GM23248 (cell line): ENCODE measurements around the gene CEACAM21. TPM values are rescaled to one million over a fixed set of nuclear protein-coding genes. Genes with fewer than 3 reads are reported as not detected.

Experiments
- DNase-seq: peaks from one replicate; pipeline ENCODE4 v3.0.0-alpha.2; 2015
- H2AFZ ChIP-seq: fragments of 200-600 bp; sonication (generic); 2 replicates; pipeline ENCODE4 v1.6.1; 2016; ENCODE audit warnings: antibody characterized with exemption
- H3F3A ChIP-seq: fragments of 200-600 bp; sonication (generic); 2 replicates; pipeline ENCODE4 v1.6.1; 2016; ENCODE audit warnings: mild to moderate bottlenecking, antibody characterized with exemption, mixed run types; ENCODE audit not compliant: insufficient read depth
- H3K27ac ChIP-seq: fragments of 200-600 bp; sonication (generic); 2 replicates; pipeline ENCODE4 v1.5.1; 2016; ENCODE audit warnings: mild to moderate bottlenecking
- H3K27me3 ChIP-seq: fragments of 200-600 bp; sonication (generic); replicated peaks from 2 replicates; pipeline ENCODE4 v1.6.1; 2016; ENCODE audit warnings: mild to moderate bottlenecking; ENCODE audit not compliant: insufficient read depth
- H3K36me3 ChIP-seq: fragments of 200-600 bp; sonication (generic); 2 replicates; pipeline ENCODE4 v1.6.1; 2016; ENCODE audit warnings: low read depth, mild to moderate bottlenecking
- H3K4me1 ChIP-seq: fragments of 200-600 bp; sonication (generic); 2 replicates; pipeline ENCODE4 v1.6.1; 2016; ENCODE audit warnings: mild to moderate bottlenecking; ENCODE audit not compliant: insufficient read depth
- H3K4me2 ChIP-seq: fragments of 200-600 bp; sonication (generic); one replicate; pipeline ENCODE4 v1.6.1; 2016; ENCODE audit warnings: mild to moderate bottlenecking; ENCODE audit not compliant: unreplicated experiment
- H3K4me3 ChIP-seq: fragments of 200-600 bp; sonication (generic); 2 replicates; pipeline ENCODE4 v1.5.1; 2016; ENCODE audit warnings: mild to moderate bottlenecking
- H3K79me2 ChIP-seq: fragments of 200-600 bp; sonication (generic); 2 replicates; pipeline ENCODE4 v1.6.1; 2016; ENCODE audit warnings: mild to moderate bottlenecking; ENCODE audit not compliant: insufficient read depth
- H3K9ac ChIP-seq: fragments of 200-600 bp; sonication (generic); 2 replicates; pipeline ENCODE4 v1.6.1; 2016; ENCODE audit warnings: mild to moderate bottlenecking
- H3K9me2 ChIP-seq: fragments of 200-600 bp; sonication (generic); 2 replicates; pipeline ENCODE4 v1.6.1; 2016; ENCODE audit warnings: mixed run types, mild to moderate bottlenecking, moderate library complexity; ENCODE audit not compliant: insufficient read depth
- H3K9me3 ChIP-seq: fragments of 200-600 bp; sonication (generic); one replicate; pipeline ENCODE4 v1.6.1; 2017; ENCODE audit warnings: low read depth
- H4K20me1 ChIP-seq: fragments of 200-600 bp; sonication (generic); 2 replicates; pipeline ENCODE4 v1.6.0; 2016; ENCODE audit not compliant: insufficient read depth
- EZH2 ChIP-seq: fragments of 200-600 bp; sonication (generic); IDR thresholded peaks from 2 replicates; pipeline ENCODE4 v1.6.1; 2018; ENCODE audit warnings: antibody characterized with exemption, mild to moderate bottlenecking; ENCODE audit not compliant: insufficient read depth, poor library complexity, severe bottlenecking
- EZH2phosphoT487 ChIP-seq: fragments of 200-600 bp; sonication (generic); IDR thresholded peaks from 2 replicates; pipeline ENCODE4 v1.6.1; 2018; ENCODE audit warnings: antibody characterized with exemption, moderate library complexity, mild to moderate bottlenecking, low read depth; ENCODE audit not compliant: insufficient read depth
- whole genome bisulfite sequencing, 2 experiments: methylation state at CpG; one replicate each; pipeline ENCODE4 v1.1.6; 2015 to 2017; ENCODE audit warnings: low lambda C conversion rate in 2 of 2, low coverage in 1 of 2; ENCODE audit errors: missing lambda C conversion rate in 2 of 2; 5-methylcytosine and 5-hydroxymethylcytosine counted together
- in situ Hi-C: fragments of 300-500 bp; cut with MboI; formaldehyde crosslinking; loops from 2 replicates; pipeline ENCODE4 v1.15.0; 2020
- polyA plus RNA-seq: library from polyadenylated mRNA; unstranded; fragments of >200 nt; fragmentation: Nextera tagmentation; extraction: Ambion mirVana; gene quantifications from 2 replicates; pipeline ENCODE4 v1.2.1, GENCODE V29; 2016
- total RNA-seq: library from RNA; depleted of rRNA; stranded (reverse); fragments of >200 nt; shearing (Covaris generic); gene quantifications from 2 replicates; pipeline ENCODE4 v1.2.3, GENCODE V29; 2014; rRNA removed

CEACAM21 gene
- total and polyA plus RNA-seq, 2 experiments from 2014 or later = not detected

GRCh38 chr19:41626877-41627276 is 50.9 kb downstream of the CEACAM21 start, which contains the start of gene CEACAM4:
Gene CEACAM4 (minus strand): TSS chr19:41627074. CDS start chr19:41626963, 111 bp downstream.
- Histone ChIP-seq H2AFZ (no peak within 1 kb of the TSS), H3K9ac (no peak within 1 kb of the TSS), H3K27me3 (peaks cover 15% of the 10 kb centered on the region), H3F3A (no peaks in the 10 kb centered on the region), H3K4me3 (no peak within 1 kb of the TSS), H3K9me2 (no peaks in the 10 kb centered on the region), H3K27ac (no peak within 1 kb of the TSS), H3K4me1 (no peaks in the 10 kb centered on the region), H3K4me2 (no peak within 1 kb of the TSS), H3K79me2 (no peaks in the 10 kb centered on the region), H3K9me3 (no peaks in the 10 kb centered on the region), H4K20me1 (no peaks in the 10 kb centered on the region), H3K36me3 (no peaks in the 10 kb centered on the region)
- WGBS, 2 experiments = 12% methylated on average over 5 to 7 of the region's 7 CpGs
- TF ChIP-seq EZH2phosphoT487 (no peak), EZH2 (no peak)
- no peak for DNase-seq
- in situ Hi-C loops = no loop called here

- no peaks in the 10 kb centered on the region for H3K36me3 ChIP-seq
- no peak overlapping the region for H3K4me2 ChIP-seq
- H3F3A ChIP-seq = no peaks in the 10 kb centered on the region
- H3K4me1 ChIP-seq = no peaks in the 10 kb centered on the region
- no peaks in the 10 kb centered on the region for H4K20me1 ChIP-seq
- peaks cover 15% of the 10 kb centered on the region for H3K27me3 ChIP-seq
- H3K4me3 ChIP-seq = no peak overlapping the region
- H2AFZ ChIP-seq = no peak overlapping the region
- no peaks in the 10 kb centered on the region for H3K9me3 ChIP-seq
- H3K79me2 ChIP-seq = no peaks in the 10 kb centered on the region
- 15 to 21% methylated on average over 6 to 8 of the region's 8 CpGs for WGBS, 2 experiments
- TF ChIP-seq EZH2 (no peak), EZH2phosphoT487 (no peak)
- DNase-seq = no peak
- H3K9me2 ChIP-seq = no peaks in the 10 kb centered on the region
- H3K9ac ChIP-seq = no peak overlapping the region
- in situ Hi-C loops = no loop called here
- no peak overlapping the region for H3K27ac ChIP-seq
Measured at GRCh38 chr19:41627966-41628675, 52.2 kb downstream of the CEACAM21 start.

Other genes starting within 250 kb of the CEACAM21 start
- 21.4 and 23.5 TPM in 2 replicates for gene TGFB1, start 222.2 kb upstream of the CEACAM21 start, total RNA-seq
- 12.4 and 13.9 TPM in 2 replicates for gene TGFB1, start 222.2 kb upstream of the CEACAM21 start, polyA plus RNA-seq
- gene B9D2, start 212.0 kb upstream of the CEACAM21 start, total RNA-seq = 8.1 and 9.6 TPM in 2 replicates
- gene B9D2, start 212.0 kb upstream of the CEACAM21 start, polyA plus RNA-seq = 13.2 and 13.8 TPM in 2 replicates
- 3.9 and 5.3 TPM in 2 replicates for gene TMEM91, start 199.6 kb upstream of the CEACAM21 start, total RNA-seq
- 6.6 and 7.8 TPM in 2 replicates for gene TMEM91, start 199.6 kb upstream of the CEACAM21 start, polyA plus RNA-seq
- gene EXOSC5, start 178.8 kb upstream of the CEACAM21 start, total RNA-seq = 20.7 and 21.4 TPM in 2 replicates
- 26.4 and 29.4 TPM in 2 replicates for gene EXOSC5, start 178.8 kb upstream of the CEACAM21 start, polyA plus RNA-seq
- 26.8 and 51.0 TPM in 2 replicates for gene BCKDHA, start 178.3 kb upstream of the CEACAM21 start, total RNA-seq
- 29.4 and 32.0 TPM in 2 replicates for gene BCKDHA, start 178.3 kb upstream of the CEACAM21 start, polyA plus RNA-seq
- gene B3GNT8, start 148.8 kb upstream of the CEACAM21 start, total RNA-seq = 5.0 and 5.9 TPM in 2 replicates
- 2.3 and 3.1 TPM in 2 replicates for gene B3GNT8, start 148.8 kb upstream of the CEACAM21 start, polyA plus RNA-seq
- 52.9 and 72.8 TPM in 2 replicates for gene DMAC2, start 136.3 kb upstream of the CEACAM21 start, total RNA-seq
- 49.2 and 50.6 TPM in 2 replicates for gene DMAC2, start 136.3 kb upstream of the CEACAM21 start, polyA plus RNA-seq
- gene ERICH4, start 133.0 kb upstream of the CEACAM21 start, total RNA-seq = not detected in 2 replicates
- gene ERICH4, start 133.0 kb upstream of the CEACAM21 start, polyA plus RNA-seq = not detected in 2 replicates
- gene CEACAM4, start 50.9 kb downstream of the CEACAM21 start, total RNA-seq = not detected in 2 replicates
- gene CEACAM4, start 50.9 kb downstream of the CEACAM21 start, polyA plus RNA-seq = not detected in 2 replicates
- gene CEACAM7, start 112.1 kb downstream of the CEACAM21 start, total RNA-seq = not detected in 2 replicates
- gene CEACAM7, start 112.1 kb downstream of the CEACAM21 start, polyA plus RNA-seq = not detected in 2 replicates
- not detected in 2 replicates for gene CEACAM5, start 132.5 kb downstream of the CEACAM21 start, total RNA-seq
- gene CEACAM5, start 132.5 kb downstream of the CEACAM21 start, polyA plus RNA-seq = not detected in 2 replicates
- gene CEACAM6, start 179.4 kb downstream of the CEACAM21 start, total RNA-seq = not detected in 2 replicates
- gene CEACAM6, start 179.4 kb downstream of the CEACAM21 start, polyA plus RNA-seq = not detected in 2 replicates
- gene CEACAM3, start 220.4 kb downstream of the CEACAM21 start, total RNA-seq = not detected in 2 replicates
- gene CEACAM3, start 220.4 kb downstream of the CEACAM21 start, polyA plus RNA-seq = not detected in 2 replicates